Measurements from ENCODE around the gene SUPT7L.
"Not testable (repeated sequence)": the region's sequence is repeated elsewhere in the genome, so short reads cannot be mapped to it uniquely, and the experiment has no call there.

SUPT7L gene

GRCh38 chr2:27630257-27630656 lies 33.2 kb downstream of the SUPT7L start:
- not testable (repeated sequence) for DNase-seq

- DNase-seq, result peak; percentile 68
These were observed 34.4 kb downstream of the SUPT7L start, which contains the start of the genes CCDC121 and GPN1 for GRCh38 chr2:27628767-27629709. TSS of gene CCDC121 (minus strand) at chr2:27629012. CDS start at chr2:27627799, 1,213 bp downstream. TSS of gene GPN1 (plus strand) at chr2:27629050. CDS start at chr2:27629059, 9 bp downstream.

GRCh38 chr2:27627963-27628766 lies 35.2 kb downstream of the SUPT7L start:
- DNase-seq, result no peak

GRCh38 chr2:27626921-27627320 lies 36.5 kb downstream of the SUPT7L start:
- DNase-seq, result not testable (repeated sequence)

- not testable (repeated sequence) for DNase-seq
These were observed 37.1 kb downstream of the SUPT7L start for GRCh38 chr2:27626323-27626722.

- DNase-seq, result no peak
These were observed 38.5 kb downstream of the SUPT7L start for GRCh38 chr2:27624943-27625342.

- DNase-seq, result no peak
These were observed 40.5 kb downstream of the SUPT7L start for GRCh38 chr2:27622921-27623384.

GRCh38 chr2:27621524-27621923 lies 41.9 kb downstream of the SUPT7L start:
- DNase-seq, result no peak

GRCh38 chr2:27615316-27615715 lies 48.1 kb downstream of the SUPT7L start:
- no peak for DNase-seq

- no peak for DNase-seq
These were observed 49.4 kb downstream of the SUPT7L start for GRCh38 chr2:27613985-27614384.

- DNase-seq, result no peak
These were observed 56.8 kb downstream of the SUPT7L start for GRCh38 chr2:27606611-27607010.

Data from NCI-H526 treated with DMSO at 0.1 percent for 48 hours (cell line).